T-helper 1 cell treated with Interleukin-12 subunit alpha and Interleukin-12 subunit beta and Interleukin-4 antibody, amounts not matched to agents 30 μg/mL and 1 μg/mL, for 36 hours (primary cell): ENCODE data around the gene ZBTB44.

ENCODE experiments used
- H3K27ac Mint-ChIP-seq: one replicate; pipeline ENCODE4 v1.8.0; 2021; ENCODE audit warnings: mild to moderate bottlenecking, mixed read lengths
- H3K27me3 Mint-ChIP-seq: one replicate; pipeline ENCODE4 v1.8.0; 2021; ENCODE audit warnings: low read depth, mixed read lengths
- H3K36me3 Mint-ChIP-seq: one replicate; pipeline ENCODE4 v1.8.0; 2021; ENCODE audit warnings: low read depth, mixed read lengths
- H3K4me1 Mint-ChIP-seq: one replicate; pipeline ENCODE4 v1.8.0; 2021; ENCODE audit warnings: low read depth, mixed read lengths
- H3K4me3 Mint-ChIP-seq: one replicate; pipeline ENCODE4 v1.8.0; 2021; ENCODE audit warnings: mild to moderate bottlenecking, moderate library complexity, mixed read lengths
- H3K9me3 Mint-ChIP-seq: one replicate; pipeline ENCODE4 v1.8.0; 2021; ENCODE audit warnings: mixed read lengths

ZBTB44 gene

DNA sequence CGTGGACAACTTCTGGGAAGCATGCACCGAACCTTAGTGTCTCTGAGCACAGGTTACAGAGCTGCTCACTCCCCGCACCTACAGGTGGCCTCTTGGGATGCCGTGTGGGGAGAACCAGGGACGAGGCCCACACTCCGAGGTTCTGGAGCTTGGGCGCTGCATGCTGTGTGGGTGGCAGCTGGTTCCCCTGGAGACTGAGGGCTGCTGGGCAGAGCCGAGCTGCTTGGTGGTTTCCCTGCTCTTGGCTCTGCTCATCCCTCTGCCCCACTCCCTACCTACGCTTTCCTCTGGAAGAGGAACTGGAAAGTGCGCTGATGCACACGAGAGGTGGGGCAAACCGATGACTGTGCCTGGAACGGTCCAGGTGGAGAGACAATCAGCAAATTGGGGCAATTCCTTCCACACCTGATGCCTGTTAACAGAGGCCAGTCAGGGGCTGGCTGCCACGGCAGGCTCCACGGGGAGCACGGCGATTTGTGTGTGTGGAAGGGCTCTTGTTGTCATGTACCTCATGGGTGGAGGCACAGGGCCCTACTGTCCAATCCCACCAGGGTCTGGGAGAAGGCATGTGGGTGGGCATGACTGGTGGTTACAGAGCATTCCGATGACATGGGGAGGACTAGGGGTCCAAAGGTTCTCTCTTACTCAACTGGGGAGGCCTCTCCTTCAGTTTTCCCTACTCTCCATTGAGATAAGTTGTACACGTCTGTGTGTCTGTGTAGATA is 94.2 kb downstream of the ZBTB44 start:
- H3K4me3 Mint-ChIP-seq: no peak overlapping the region
- peaks cover 1% of the 10 kb centered on the region for H3K4me1 Mint-ChIP-seq
- no peak overlapping the region for H3K27ac Mint-ChIP-seq
- H3K36me3 Mint-ChIP-seq: no peaks in the 10 kb centered on the region
- no peaks in the 10 kb centered on the region for H3K9me3 Mint-ChIP-seq
- no peaks in the 10 kb centered on the region for H3K27me3 Mint-ChIP-seq

DNA sequence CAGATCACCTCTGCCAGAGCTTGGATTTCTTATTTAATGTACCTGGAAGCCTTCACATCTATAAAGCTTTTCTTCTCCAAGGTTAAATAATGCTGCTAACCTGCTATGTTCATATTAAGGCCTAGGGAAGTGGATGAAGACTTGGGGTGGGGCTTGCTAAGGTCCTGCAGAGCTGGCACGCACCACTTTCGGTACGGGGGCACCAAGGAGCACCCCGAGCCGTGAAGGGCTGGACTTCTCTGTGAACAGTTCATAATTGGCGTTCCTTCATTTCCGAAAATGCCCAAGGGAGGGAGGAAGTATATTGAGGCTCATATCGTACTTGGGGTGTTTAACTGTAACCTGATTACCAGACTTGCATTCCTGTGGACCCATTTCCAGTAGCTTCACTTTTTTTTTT is 95.6 kb downstream of the ZBTB44 start:
- Mint-ChIP-seq H3K27me3 (no peaks in the 10 kb centered on the region), H3K27ac (no peak overlapping the region), H3K4me1 (no peaks in the 10 kb centered on the region)

DNA sequence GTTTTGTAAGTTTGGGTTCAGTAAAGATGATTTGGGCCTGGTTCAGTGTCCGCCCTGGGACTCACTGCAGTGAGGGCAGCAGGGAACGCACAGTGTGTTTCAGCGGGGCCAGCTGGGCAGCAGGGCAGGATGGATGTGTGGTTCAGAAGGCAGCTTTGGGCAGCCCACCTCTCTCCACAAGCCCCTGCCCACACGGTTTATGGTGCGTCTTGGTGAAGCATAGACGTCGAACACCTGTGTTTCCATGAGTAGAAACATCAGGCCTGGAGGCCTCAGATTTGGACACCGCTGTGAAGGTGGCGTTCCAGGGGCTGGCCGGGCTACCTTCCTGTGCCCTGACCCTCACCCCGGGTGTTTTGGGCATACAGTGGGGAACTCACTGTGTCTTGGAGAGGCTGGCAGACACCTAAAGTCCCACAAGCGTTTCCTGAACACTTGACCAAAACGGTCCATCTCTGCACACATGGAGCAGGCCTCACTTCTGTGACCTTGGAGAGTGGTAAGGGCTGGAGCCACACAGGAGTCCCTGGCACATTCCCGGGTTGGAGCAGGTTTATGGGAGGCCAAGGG is 96.1 kb downstream of the ZBTB44 start:
- no peaks in the 10 kb centered on the region for H3K4me1 Mint-ChIP-seq
- no peaks in the 10 kb centered on the region for H3K27me3 Mint-ChIP-seq
- H3K36me3 Mint-ChIP-seq: no peaks in the 10 kb centered on the region
- no peak overlapping the region for H3K27ac Mint-ChIP-seq
- H3K4me3 Mint-ChIP-seq: no peak overlapping the region
- no peaks in the 10 kb centered on the region for H3K9me3 Mint-ChIP-seq

More for the DNA sequence above, 95.6 kb downstream of the ZBTB44 start:
- H3K4me3 Mint-ChIP-seq: no peak overlapping the region
- H3K36me3 Mint-ChIP-seq: no peaks in the 10 kb centered on the region
- no peaks in the 10 kb centered on the region for H3K9me3 Mint-ChIP-seq

DNA sequence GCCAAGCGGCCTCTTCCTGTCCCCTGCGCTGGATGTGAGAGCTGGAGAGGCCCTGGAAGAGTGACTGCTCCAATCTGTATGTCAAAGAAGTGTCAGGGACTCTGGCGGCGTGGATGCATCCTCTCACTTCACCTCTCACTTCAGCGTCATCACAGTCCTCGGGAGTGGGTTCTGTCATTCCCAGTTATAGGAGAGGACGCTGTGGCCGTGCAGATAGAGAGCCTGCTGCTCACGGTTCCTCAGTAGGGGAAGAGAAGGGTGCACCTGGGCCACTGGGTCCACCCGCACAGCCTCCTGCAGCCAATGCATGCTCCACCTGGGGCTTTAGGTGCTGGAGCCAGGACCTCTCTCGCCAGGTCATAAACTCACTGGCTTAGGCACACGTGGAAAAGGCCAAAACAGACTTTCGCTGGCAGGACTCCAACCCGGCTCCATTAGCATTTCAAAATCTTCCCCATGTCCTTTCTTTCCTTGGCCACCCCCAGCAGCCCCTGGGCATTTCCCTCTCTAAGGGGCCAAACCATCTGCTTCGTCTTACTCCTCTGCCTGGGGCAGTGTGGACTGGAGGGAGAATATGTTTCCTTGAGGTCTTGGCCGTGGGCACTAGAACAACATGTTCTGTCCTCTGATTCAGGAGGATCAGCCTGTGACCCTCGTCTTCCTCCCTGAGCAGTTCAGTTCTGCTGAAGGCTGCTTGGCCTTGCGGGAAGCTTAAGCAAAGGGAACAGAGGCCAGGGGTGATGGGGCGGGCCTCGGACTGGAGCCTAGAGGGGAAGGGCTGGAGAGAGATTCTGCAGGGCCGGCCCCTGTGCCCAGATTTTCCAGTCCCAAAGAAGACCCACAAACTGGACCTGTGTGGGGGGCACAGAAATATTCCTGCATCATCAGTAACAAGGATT is 97.3 kb downstream of the ZBTB44 start:
- no peak overlapping the region for H3K27ac Mint-ChIP-seq
- H3K9me3 Mint-ChIP-seq: no peaks in the 10 kb centered on the region
- H3K36me3 Mint-ChIP-seq: no peaks in the 10 kb centered on the region
- H3K4me3 Mint-ChIP-seq: no peak overlapping the region
- no peaks in the 10 kb centered on the region for H3K4me1 Mint-ChIP-seq
- no peaks in the 10 kb centered on the region for H3K27me3 Mint-ChIP-seq

DNA sequence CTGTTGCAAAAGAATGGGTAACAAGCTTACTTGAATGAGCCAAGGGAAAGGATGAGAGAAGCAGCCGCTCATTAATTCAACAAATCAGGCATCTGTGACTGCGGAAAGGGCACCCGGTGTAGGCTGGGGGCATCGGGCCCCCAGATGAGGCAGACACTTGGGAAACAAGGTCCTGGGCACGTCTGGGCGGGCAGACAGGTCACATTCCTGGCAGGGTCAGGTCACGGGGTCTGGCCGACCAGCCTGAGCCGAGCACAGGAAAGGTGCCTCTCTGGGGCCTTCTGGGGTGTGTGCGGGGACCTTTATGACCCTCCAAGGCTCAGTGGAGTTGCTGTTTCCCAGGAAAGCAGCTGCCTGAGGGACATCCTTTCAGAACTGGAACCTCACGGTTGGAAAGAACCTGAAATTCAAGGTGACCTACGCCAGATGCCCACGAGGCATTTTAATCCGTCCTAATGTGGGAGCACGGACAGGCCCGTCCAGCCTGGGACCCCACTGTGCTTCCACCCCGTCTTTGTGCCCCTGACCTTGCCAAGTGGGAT is 98.1 kb downstream of the ZBTB44 start:
- H3K9me3 Mint-ChIP-seq: no peaks in the 10 kb centered on the region
- H3K4me3 Mint-ChIP-seq: no peak overlapping the region
- H3K4me1 Mint-ChIP-seq: no peaks in the 10 kb centered on the region
- H3K27me3 Mint-ChIP-seq: no peaks in the 10 kb centered on the region
- no peak overlapping the region for H3K27ac Mint-ChIP-seq
- no peaks in the 10 kb centered on the region for H3K36me3 Mint-ChIP-seq

DNA sequence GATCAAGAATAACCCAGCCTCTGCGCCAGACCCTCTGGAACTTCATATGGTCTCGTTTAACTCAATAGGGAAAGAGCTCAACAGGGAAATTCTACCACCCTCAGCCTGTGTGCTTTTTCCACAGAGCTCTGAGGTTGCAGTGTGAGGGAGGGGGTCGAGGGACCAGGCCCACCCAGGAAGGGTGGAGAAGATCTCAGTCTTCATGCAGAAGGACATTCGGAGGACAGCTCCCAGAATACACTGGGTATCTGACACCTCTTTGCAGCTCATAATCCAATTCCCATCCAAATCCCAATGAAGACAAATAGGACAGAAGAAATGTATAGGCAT is 98.5 kb downstream of the ZBTB44 start:
- Mint-ChIP-seq H3K4me3 (no peak overlapping the region), H3K27ac (no peak overlapping the region), H3K9me3 (no peaks in the 10 kb centered on the region), H3K4me1 (no peaks in the 10 kb centered on the region), H3K36me3 (no peaks in the 10 kb centered on the region), H3K27me3 (no peaks in the 10 kb centered on the region)

DNA sequence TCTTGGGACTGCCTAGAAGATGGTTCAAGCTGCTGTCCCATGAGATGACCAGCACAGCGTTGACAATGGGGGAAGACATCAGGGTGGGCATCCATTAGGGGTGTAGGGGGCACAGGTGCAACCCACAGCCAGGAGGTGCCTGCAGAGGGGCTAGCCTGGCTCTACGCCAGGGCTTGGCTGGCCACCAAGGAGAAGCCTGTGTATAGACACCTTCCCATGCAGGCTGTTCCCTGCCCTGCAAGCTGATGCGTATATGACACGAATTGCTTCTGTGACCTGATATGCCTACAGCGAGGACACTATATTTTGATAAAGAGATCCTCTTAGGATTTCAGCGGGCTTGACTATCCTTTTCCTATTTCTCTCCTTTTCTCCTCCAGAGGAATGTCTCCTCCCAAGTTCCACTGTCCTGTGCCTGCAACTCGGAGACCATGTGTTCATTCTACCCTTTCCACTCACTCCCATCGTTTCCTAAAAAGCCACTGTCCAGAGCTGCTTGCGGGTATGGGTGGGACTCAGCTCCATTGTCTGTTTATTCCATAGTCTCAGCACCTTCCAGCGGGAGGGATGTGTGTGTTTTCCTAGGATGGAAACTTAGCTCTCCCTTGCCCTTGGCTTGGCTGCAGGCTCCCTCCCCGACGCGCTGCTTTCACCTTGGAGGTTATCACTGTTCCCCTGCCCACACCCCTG is 99.0 kb downstream of the ZBTB44 start:
- H3K27me3 Mint-ChIP-seq: no peaks in the 10 kb centered on the region
- no peaks in the 10 kb centered on the region for H3K36me3 Mint-ChIP-seq
- H3K9me3 Mint-ChIP-seq: no peaks in the 10 kb centered on the region
- no peaks in the 10 kb centered on the region for H3K4me1 Mint-ChIP-seq
- no peak overlapping the region for H3K4me3 Mint-ChIP-seq
- no peak overlapping the region for H3K27ac Mint-ChIP-seq

DNA sequence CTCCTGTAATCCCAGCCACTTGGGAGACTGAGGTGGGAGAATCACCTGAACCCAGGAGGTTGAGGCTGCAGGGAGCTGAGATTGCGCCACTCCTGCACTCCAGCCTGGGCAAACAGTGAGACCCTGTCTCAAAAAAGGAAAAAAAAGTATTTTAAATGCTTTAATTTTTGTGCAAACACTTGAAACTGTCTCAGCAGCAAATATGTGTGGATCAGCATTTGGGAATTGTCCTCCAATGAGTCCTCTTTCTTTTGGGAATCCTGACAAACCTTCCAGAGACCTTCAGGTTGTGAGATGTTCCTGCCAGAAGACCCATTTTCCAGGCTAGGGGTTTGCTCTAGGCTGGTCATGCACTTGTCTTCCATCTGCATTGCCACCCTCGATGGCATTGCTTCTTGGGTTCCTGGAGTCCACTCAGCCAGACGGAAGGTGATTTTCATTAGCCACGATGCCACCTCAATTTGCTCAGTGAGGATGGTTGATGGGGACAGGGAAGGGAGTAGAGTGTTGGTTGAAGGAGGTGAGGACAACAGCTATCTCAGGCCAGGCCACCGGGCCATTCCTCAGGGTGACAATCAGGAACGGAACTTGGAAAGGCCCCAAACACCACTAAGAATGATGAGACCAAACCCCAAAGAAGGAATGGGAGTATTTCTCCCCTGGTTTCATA is 99.7 kb downstream of the ZBTB44 start:
- Mint-ChIP-seq H3K4me1 (no peaks in the 10 kb centered on the region), H3K27ac (no peak overlapping the region), H3K27me3 (no peaks in the 10 kb centered on the region), H3K36me3 (no peaks in the 10 kb centered on the region), H3K9me3 (no peaks in the 10 kb centered on the region), H3K4me3 (no peak overlapping the region)

DNA sequence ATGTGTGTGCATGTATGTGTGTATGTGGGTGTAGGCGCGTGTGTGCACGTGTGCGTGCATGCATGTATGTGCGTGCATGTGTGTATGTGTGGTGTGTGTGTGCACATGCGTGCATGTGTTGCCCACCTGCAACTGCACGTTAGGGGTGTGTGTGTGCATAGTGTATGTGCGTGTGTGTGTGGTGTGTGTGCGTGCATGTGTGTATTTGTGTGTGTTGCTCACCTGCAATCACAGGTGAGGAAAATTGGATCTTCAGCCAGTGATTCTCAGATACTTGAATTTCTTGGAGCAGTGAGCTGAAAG is 100.8 kb downstream of the ZBTB44 start:
- no peaks in the 10 kb centered on the region for H3K36me3 Mint-ChIP-seq
- H3K27ac Mint-ChIP-seq: no peak overlapping the region
- no peaks in the 10 kb centered on the region for H3K27me3 Mint-ChIP-seq
- no peaks in the 10 kb centered on the region for H3K9me3 Mint-ChIP-seq
- no peaks in the 10 kb centered on the region for H3K4me1 Mint-ChIP-seq
- H3K4me3 Mint-ChIP-seq: no peak overlapping the region

DNA sequence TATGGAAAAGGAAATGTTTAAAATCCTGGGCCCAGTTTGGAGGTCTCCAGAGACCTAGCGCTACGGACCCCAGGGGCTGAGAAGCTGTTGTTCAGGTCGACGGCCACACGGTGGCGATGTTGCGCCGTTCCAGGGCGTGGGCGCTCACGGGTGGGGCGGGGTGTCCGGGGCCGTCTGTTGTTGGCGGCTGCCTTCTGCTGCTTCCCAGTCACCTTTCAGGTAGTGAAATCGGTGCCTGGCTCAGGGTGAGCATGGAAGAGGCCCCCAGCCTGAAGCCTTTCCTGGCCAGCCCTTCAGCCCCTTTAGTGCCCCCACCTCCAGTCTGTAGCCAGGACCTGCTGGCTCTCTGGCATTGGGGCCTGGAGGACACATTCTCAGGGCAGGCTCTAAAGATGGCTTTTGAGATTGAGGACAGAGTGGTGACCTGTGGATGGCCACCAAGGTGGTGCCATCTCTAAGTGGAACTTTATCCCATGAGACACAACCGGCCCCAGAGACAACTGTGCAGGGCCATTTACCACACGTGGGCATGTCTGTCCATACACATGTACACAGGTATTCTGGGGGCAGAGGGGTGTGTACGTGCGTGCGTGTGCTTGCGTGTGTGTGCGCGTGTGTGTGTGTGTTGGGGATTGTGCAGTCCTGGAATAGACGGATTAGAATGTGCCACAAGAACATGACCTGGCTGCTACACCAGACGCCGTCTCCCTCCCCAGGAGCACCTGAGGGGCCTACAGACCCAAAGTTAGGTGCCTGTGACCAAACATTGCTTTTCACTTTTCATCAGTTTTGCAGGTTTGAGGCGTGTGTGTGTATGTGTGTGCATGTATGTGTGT is 101.4 kb downstream of the ZBTB44 start:
- Mint-ChIP-seq H3K4me3 (no peak overlapping the region), H3K36me3 (no peaks in the 10 kb centered on the region), H3K27me3 (no peaks in the 10 kb centered on the region), H3K9me3 (no peaks in the 10 kb centered on the region), H3K27ac (no peak overlapping the region), H3K4me1 (no peaks in the 10 kb centered on the region)

DNA sequence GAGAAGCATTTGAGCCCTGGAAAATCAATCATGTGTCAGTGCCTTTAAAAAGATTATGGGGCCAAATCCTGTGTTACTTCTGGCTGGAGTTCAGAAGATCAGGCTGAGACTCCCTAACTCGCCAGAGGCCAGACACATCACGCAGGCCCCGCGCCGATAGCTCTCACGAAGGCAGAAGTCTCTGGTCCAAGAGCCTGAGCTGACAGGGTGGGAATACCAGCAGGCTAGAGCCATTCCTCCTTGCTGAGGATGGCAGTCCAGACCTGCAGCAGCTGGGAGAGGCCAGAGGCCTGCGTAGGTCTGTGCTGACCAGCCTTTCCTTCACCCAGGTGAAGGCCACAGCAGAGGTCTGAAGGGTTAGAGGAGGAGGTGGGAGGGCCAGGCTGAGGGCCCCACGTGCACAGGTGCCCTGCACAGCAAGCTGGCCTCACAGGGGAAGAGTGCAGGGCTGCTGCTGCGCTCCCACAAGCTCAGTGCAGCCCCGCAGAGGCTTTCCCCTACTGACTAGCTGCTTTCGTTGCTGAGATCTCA is 102.2 kb downstream of the ZBTB44 start:
- H3K27me3 Mint-ChIP-seq: no peaks in the 10 kb centered on the region
- no peak overlapping the region for H3K27ac Mint-ChIP-seq
- no peaks in the 10 kb centered on the region for H3K9me3 Mint-ChIP-seq
- no peaks in the 10 kb centered on the region for H3K4me1 Mint-ChIP-seq
- no peaks in the 10 kb centered on the region for H3K36me3 Mint-ChIP-seq
- no peak overlapping the region for H3K4me3 Mint-ChIP-seq

DNA sequence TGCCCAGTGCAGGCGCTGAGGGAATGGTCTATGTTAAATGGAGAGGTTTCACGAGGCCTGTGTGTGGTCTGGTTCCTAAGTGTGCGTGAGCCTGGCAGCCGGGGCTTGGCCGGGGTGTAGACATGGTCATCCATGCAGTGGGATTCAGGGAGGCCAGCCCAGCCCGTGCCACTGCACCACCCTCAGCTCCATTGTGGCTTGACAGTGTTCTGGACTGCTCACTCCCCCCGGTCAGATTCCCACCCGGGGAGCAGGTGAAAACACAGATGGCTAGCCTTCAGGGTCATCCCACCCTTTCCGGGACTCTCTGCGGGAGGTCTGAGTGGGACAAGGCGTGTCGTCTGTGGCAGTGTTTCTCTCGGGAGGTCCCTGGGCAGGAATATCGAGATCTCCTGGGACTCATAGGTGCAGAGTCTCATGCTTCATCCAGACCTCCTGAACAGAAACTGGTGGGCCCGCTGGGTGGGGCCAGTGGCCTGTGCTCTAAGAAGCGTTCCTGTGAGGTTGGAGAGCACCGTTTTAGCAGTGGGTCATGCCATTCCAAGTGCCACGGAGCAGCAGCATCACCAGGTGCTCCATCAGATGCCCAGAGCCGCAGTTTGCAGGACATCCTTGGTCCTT is 102.8 kb downstream of the ZBTB44 start:
- Mint-ChIP-seq H3K36me3 (no peaks in the 10 kb centered on the region), H3K27ac (no peak overlapping the region), H3K4me3 (no peak overlapping the region), H3K27me3 (no peaks in the 10 kb centered on the region), H3K4me1 (no peaks in the 10 kb centered on the region), H3K9me3 (no peaks in the 10 kb centered on the region)

DNA sequence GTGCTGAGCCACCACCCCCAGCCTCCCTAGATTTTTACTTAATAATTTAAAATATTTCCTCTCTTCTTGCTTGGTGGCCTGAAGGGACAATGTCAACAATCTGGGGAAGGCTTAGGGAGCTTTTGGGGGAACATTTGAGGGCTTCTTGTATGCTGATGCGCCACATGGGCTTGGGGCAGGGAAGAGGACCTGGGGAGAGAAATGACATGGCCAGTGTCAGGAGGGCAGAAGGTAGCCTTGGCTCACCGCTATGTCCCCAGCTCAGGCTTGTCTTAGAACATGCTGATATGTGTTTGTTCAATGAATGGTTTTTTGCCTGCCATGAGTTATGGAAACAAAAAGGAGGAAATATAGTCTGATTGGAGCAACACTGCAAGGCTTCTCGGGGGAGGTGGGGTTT is 103.6 kb downstream of the ZBTB44 start:
- Mint-ChIP-seq H3K36me3 (no peaks in the 10 kb centered on the region), H3K27me3 (no peaks in the 10 kb centered on the region), H3K9me3 (no peaks in the 10 kb centered on the region), H3K4me1 (no peaks in the 10 kb centered on the region), H3K27ac (no peak overlapping the region), H3K4me3 (no peak overlapping the region)
